ENCODE data around the gene SPRYD7.

DNA sequence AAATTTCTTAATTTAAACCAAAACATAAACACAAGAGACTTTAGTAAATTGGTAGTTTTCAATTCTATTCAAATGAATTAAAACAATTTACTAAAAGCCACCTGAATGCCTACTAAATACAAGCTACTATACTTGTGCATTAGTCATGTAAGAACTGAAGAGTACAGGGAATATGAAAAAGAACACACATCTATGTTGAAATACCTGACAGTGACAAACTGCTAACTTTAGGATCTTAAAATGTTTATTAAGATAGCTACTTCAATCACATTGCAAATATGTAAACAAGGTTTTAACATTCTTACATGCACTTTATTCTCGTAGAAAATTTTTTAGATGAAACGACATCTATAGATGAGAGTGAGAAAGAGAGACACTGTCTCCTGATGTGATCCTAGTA is 4.1 kb downstream of the SPRYD7 start:
- TF ChIP-seq, protein P1, sequence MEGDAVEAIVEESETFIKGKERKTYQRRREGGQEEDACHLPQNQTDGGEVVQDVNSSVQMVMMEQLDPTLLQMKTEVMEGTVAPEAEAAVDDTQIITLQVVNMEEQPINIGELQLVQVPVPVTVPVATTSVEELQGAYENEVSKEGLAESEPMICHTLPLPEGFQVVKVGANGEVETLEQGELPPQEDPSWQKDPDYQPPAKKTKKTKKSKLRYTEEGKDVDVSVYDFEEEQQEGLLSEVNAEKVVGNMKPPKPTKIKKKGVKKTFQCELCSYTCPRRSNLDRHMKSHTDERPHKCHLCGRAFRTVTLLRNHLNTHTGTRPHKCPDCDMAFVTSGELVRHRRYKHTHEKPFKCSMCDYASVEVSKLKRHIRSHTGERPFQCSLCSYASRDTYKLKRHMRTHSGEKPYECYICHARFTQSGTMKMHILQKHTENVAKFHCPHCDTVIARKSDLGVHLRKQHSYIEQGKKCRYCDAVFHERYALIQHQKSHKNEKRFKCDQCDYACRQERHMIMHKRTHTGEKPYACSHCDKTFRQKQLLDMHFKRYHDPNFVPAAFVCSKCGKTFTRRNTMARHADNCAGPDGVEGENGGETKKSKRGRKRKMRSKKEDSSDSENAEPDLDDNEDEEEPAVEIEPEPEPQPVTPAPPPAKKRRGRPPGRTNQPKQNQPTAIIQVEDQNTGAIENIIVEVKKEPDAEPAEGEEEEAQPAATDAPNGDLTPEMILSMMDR (IDR thresholded peaks at IDR 0.05; ENCODE audit: borderline replicate concordance, extremely low read depth, low read length, poor library complexity, severe bottlenecking), result no peak
- no peak for TF ChIP-seq EZH2 (IDR thresholded peaks at IDR 0.05; ENCODE audit: borderline replicate concordance, low read depth, low read length, severe bottlenecking)
